ENCODE results near the gene CNIH4. TPM values are rescaled to one million over a fixed set of nuclear protein-coding genes. Genes with fewer than 3 reads are reported as not detected.

Gene CNIH4
- total RNA-seq = 79.6 and 96.4 TPM in 2 replicates

DNA sequence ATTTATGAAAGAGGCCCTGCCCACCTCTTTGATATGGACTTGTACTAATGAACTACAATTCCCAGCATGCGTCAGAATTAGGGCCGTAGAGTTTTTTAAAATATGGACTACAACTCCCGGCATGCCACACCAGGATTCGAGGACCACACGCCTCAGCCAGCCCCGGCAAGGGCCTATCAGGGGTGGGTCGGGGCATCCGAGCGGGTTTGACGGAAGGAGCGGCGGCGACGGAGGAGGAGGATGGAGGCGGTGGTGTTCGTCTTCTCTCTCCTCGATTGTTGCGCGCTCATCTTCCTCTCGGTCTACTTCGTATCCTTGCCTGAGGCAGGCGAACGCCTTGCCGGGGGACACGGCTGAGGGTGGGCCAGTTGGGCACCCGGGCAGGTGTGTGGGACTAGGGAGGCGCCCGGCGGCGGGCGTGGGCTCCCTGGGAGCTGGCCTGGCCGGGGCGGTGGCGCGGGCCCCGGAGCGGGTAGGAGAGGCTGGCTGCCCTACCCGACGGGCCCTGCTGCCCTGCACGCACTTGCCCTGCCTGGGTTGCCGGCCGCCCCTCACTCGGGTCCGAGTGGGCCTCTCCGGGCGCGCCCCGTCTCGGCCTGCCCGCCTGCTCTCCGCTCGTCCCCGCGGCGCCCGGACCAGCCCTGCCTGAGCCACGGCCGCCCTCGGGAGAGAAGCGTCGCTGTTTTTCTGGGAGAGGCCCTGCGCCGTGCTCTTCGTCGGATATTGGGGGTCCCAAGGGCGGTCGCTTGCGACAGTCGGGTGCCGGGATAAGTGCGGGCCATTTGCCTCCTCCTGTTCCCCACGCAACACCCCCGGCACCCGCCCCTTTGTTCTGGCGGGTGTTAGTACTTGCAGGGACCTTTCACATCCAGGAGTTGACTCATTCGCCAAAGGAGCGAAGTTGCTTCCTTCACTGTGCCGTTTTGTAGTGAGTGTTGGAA, at the start of gene CNIH4:
Gene CNIH4, plus strand, starts transcription at position 195 of the 941 bp plus-strand sequence. Its CDS starts 46 bp downstream, at position 241.

GRCh38 chr1:224329842-224330753, 26.6 kb upstream of the CNIH4 start, which contains the start of gene NVL:
Gene NVL (minus strand): TSS chr1:224330172. CDS start chr1:224330127, 45 bp downstream.

Other genes starting within 250 kb of the CNIH4 start
- gene FBXO28, start 242.8 kb upstream of the CNIH4 start, total RNA-seq = 27.0 and 33.0 TPM in 2 replicates
- gene DEGS1, start 173.6 kb upstream of the CNIH4 start, total RNA-seq = 71.8 and 103 TPM in 2 replicates
- gene NVL, start 26.7 kb upstream of the CNIH4 start, total RNA-seq = 19.0 and 25.9 TPM in 2 replicates
- 97.3 and 117 TPM in 2 replicates for gene WDR26, start 77.9 kb downstream of the CNIH4 start, total RNA-seq

Measured in smooth muscle cell of trachea (primary cell).